WTC11 (cell line): Measurements from ENCODE around the gene SORCS2. TPM values are rescaled to one million over a fixed set of nuclear protein-coding genes. Genes with fewer than 3 reads are reported as not detected.

ENCODE experiments used
- ATAC-seq: fragments of 200-7000 bp; cut with Tn5 transposase; 2 replicates; pipeline ENCODE4 v1.10.0; 2021; ENCODE audit warnings: mild to moderate bottlenecking, moderate library complexity
- CTCF ChIA-PET: fragments of 300-600 bp; sonication (Branson Sonifier 250); formaldehyde crosslinking; loops from one replicate; lab custom pipeline; 2021; ENCODE audit warnings: antibody characterized with exemption; lab: Charles Lee
- POLR2A ChIA-PET: fragments of 350-600 bp; sonication (Branson Sonifier 250); formaldehyde crosslinking; loops from one replicate; lab custom pipeline; 2021; ENCODE audit warnings: antibody characterized with exemption; lab: Charles Lee
- DNase-seq: peaks from one replicate; pipeline ENCODE4 v3.0.0; 2021; ENCODE audit warnings: low spot score
- H3K27ac Mint-ChIP-seq: 2 replicates; pipeline ENCODE4 v1.8.0; 2021; ENCODE audit warnings: mixed read lengths
- H3K27me3 Mint-ChIP-seq: 2 replicates; pipeline ENCODE4 v1.8.0; 2021; ENCODE audit warnings: low read depth, mild to moderate bottlenecking, moderate library complexity, mixed read lengths
- H3K36me3 Mint-ChIP-seq: 2 replicates; pipeline ENCODE4 v1.8.0; 2021; ENCODE audit warnings: mixed read lengths
- H3K4me1 Mint-ChIP-seq: 2 replicates; pipeline ENCODE4 v1.8.0; 2022; ENCODE audit warnings: mixed read lengths
- H3K4me3 Mint-ChIP-seq: 2 replicates; pipeline ENCODE4 v1.8.0; 2021; ENCODE audit warnings: mild to moderate bottlenecking, moderate library complexity, mixed read lengths
- H3K9me3 Mint-ChIP-seq: 2 replicates; pipeline ENCODE4 v1.8.0; 2021; ENCODE audit warnings: mixed read lengths
- SOX15 ChIP-seq: fragments of 250-450 bp; sonication (Bioruptor Pico); IDR thresholded peaks from 2 replicates; pipeline ENCODE4 v1.9.0; 2021; ENCODE audit warnings: mild to moderate bottlenecking
- ZNF121 ChIP-seq: sonication (generic); formaldehyde crosslinking; IDR thresholded peaks from 2 replicates; pipeline ENCODE4 v1.8.0; 2023; ENCODE audit warnings: missing genetic modification reagents
- ZNF671 ChIP-seq: fragments of 250-450 bp; sonication (Bioruptor Pico); IDR thresholded peaks from 2 replicates; pipeline ENCODE4 v1.8.0; 2021; ENCODE audit warnings: mild to moderate bottlenecking
- total RNA-seq: library from RNA; stranded (reverse); gene quantifications from 3 replicates; pipeline ENCODE4 v1.2.3, GENCODE V29; 2021
- TF ChIP-seq, protein P1 (sequence below): sonication (generic); formaldehyde crosslinking; IDR thresholded peaks from 2 replicates; pipeline ENCODE4 v1.8.0; 2022; ENCODE audit warnings: missing genetic modification reagents
- TF ChIP-seq, protein P2 (sequence below): fragments of 250-450 bp; sonication (Bioruptor Pico); IDR thresholded peaks from 2 replicates; pipeline ENCODE4 v1.9.0; 2021; ENCODE audit warnings: mild to moderate bottlenecking
- TF ChIP-seq, protein P3 (sequence below): sonication (generic); formaldehyde crosslinking; IDR thresholded peaks from 2 replicates; pipeline ENCODE4 v1.8.1; 2023; ENCODE audit warnings: mild to moderate bottlenecking, missing genetic modification reagents
- TF ChIP-seq, protein P4 (sequence below): fragments of 250-450 bp; sonication (Bioruptor Pico); IDR thresholded peaks from 2 replicates; pipeline ENCODE4 v1.9.0; 2021; ENCODE audit warnings: mild to moderate bottlenecking
- TF ChIP-seq, protein P5 (sequence below): fragments of 250-450 bp; sonication (Bioruptor Pico); IDR thresholded peaks from 2 replicates; pipeline ENCODE4 v2.1.2; 2022; ENCODE audit warnings: mild to moderate bottlenecking, moderate library complexity

SORCS2 gene
- total RNA-seq, 1 experiment from 2014 or later: 6.6 TPM

DNA sequence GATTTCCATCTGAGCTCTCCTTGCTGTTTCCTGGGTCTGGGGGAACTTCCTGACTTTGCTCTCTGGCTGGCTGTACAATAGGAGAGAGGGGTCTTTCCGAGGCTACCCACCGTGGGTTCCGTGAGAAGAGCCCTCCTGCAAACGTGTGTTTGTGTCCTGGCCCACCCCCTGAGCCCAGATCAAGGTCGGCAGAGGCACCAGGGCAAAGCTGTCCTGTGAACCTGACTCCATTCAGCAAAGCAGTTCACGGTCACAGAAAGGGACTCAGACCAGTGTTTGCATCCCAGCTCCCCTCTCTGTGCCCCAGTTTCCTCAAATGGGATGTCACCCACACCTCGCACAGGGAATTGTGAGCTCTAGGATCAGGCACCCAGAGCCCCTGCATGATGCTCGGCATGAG lies 339.7 kb downstream of the SORCS2 start:
- Mint-ChIP-seq H3K9me3 (peaks cover 8% of the 10 kb centered on the region; the same call in 1 of the 2 replicates), H3K27me3 (no peaks in the 10 kb centered on the region; the same call in 1 of the 2 replicates), H3K4me1 (peaks cover 49% of the 10 kb centered on the region), H3K27ac (no peak overlapping the region), H3K4me3 (no peak overlapping the region), H3K36me3 (peaks cover 3% of the 10 kb centered on the region; the same call in 1 of the 2 replicates)
- ATAC-seq (no peak), DNase-seq (no peak)
- POLR2A ChIA-PET: interaction anchor here (1.4 kb wide), 1 partner anchor 14 kb away, joined by 4 read pairs; no protein-coding TSS in a partner anchor
- CTCF ChIA-PET: interaction anchor here (1.1 to 1.8 kb wide), 3 partner anchors 119 to 340 kb away, joined by 3 to 13 read pairs (median 5); partner anchors contain the start of gene SORCS2
- TF ChIP-seq ZNF671 (CRISPR knock-in tag) (no peak), SOX15 (no peak)

DNA sequence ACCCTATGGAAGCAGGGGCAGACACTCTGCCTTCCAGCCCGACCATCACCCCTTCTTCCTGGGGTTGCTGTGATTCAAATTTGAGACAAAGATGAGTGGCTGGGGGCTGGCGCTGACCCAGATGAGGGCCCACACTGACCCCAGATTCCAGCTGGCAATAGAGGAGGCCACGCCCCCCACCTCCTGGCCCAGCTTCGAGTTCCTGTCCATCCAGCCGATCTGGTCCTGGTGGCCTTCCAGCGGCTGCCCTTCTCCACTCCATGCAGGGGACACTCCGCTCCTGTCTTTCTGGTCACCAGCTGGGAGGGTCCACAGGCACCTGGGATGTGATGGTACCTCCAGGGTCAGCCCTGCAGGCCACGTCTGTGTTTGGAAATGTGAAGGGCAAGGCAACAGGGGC lies 340.9 kb downstream of the SORCS2 start:
- ATAC-seq (no peak), DNase-seq (no peak)
- ChIA-PET CTCF (interaction anchor here (1.8 kb wide), 1 partner anchor 121 kb away, joined by 5 read pairs; no protein-coding TSS in a partner anchor), POLR2A (no interaction called here)
- Mint-ChIP-seq H3K27ac (no peak overlapping the region), H3K4me3 (no peak overlapping the region), H3K36me3 (peaks cover 3% of the 10 kb centered on the region; the same call in 1 of the 2 replicates), H3K27me3 (no peaks in the 10 kb centered on the region; the same call in 1 of the 2 replicates), H3K4me1 (peaks cover 39% of the 10 kb centered on the region), H3K9me3 (peaks cover 8% of the 10 kb centered on the region; the same call in 1 of the 2 replicates)
- TF ChIP-seq, protein P1, sequence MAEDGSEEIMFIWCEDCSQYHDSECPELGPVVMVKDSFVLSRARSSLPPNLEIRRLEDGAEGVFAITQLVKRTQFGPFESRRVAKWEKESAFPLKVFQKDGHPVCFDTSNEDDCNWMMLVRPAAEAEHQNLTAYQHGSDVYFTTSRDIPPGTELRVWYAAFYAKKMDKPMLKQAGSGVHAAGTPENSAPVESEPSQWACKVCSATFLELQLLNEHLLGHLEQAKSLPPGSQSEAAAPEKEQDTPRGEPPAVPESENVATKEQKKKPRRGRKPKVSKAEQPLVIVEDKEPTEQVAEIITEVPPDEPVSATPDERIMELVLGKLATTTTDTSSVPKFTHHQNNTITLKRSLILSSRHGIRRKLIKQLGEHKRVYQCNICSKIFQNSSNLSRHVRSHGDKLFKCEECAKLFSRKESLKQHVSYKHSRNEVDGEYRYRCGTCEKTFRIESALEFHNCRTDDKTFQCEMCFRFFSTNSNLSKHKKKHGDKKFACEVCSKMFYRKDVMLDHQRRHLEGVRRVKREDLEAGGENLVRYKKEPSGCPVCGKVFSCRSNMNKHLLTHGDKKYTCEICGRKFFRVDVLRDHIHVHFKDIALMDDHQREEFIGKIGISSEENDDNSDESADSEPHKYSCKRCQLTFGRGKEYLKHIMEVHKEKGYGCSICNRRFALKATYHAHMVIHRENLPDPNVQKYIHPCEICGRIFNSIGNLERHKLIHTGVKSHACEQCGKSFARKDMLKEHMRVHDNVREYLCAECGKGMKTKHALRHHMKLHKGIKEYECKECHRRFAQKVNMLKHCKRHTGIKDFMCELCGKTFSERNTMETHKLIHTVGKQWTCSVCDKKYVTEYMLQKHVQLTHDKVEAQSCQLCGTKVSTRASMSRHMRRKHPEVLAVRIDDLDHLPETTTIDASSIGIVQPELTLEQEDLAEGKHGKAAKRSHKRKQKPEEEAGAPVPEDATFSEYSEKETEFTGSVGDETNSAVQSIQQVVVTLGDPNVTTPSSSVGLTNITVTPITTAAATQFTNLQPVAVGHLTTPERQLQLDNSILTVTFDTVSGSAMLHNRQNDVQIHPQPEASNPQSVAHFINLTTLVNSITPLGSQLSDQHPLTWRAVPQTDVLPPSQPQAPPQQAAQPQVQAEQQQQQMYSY (CRISPR knock-in tag): 0 out of 2 replicates have a peak, but pooled peaks have one; percentile 22
- TF ChIP-seq, protein P2, sequence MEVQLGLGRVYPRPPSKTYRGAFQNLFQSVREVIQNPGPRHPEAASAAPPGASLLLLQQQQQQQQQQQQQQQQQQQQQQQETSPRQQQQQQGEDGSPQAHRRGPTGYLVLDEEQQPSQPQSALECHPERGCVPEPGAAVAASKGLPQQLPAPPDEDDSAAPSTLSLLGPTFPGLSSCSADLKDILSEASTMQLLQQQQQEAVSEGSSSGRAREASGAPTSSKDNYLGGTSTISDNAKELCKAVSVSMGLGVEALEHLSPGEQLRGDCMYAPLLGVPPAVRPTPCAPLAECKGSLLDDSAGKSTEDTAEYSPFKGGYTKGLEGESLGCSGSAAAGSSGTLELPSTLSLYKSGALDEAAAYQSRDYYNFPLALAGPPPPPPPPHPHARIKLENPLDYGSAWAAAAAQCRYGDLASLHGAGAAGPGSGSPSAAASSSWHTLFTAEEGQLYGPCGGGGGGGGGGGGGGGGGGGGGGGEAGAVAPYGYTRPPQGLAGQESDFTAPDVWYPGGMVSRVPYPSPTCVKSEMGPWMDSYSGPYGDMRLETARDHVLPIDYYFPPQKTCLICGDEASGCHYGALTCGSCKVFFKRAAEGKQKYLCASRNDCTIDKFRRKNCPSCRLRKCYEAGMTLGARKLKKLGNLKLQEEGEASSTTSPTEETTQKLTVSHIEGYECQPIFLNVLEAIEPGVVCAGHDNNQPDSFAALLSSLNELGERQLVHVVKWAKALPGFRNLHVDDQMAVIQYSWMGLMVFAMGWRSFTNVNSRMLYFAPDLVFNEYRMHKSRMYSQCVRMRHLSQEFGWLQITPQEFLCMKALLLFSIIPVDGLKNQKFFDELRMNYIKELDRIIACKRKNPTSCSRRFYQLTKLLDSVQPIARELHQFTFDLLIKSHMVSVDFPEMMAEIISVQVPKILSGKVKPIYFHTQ (CRISPR knock-in tag): no peak

DNA sequence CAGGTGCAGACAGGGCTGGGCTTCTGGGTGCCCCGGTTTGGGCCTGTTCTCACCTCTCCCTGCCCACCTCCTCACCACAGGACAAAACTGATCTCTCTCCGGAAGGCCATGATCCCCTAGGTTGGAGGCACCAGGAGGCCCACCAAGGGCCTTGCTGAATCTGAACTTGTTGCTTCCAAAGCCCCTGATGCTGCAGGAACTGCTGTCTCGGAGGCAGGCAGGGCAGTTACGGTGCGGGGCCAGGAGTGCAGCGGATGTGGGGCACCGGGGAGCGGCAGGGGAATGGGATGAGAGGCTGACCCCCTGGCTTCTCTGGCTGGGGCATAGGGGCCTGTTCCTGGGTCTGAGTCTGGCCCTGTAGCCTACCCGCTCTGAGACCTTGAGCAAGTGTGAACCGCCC lies 342.8 kb downstream of the SORCS2 start:
- POLR2A ChIA-PET: no interaction called here
- no peaks in the 10 kb centered on the region for H3K27me3 Mint-ChIP-seq
- TF ChIP-seq, protein P3, sequence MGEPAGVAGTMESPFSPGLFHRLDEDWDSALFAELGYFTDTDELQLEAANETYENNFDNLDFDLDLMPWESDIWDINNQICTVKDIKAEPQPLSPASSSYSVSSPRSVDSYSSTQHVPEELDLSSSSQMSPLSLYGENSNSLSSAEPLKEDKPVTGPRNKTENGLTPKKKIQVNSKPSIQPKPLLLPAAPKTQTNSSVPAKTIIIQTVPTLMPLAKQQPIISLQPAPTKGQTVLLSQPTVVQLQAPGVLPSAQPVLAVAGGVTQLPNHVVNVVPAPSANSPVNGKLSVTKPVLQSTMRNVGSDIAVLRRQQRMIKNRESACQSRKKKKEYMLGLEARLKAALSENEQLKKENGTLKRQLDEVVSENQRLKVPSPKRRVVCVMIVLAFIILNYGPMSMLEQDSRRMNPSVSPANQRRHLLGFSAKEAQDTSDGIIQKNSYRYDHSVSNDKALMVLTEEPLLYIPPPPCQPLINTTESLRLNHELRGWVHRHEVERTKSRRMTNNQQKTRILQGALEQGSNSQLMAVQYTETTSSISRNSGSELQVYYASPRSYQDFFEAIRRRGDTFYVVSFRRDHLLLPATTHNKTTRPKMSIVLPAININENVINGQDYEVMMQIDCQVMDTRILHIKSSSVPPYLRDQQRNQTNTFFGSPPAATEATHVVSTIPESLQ (CRISPR knock-in tag): no peak
- TF ChIP-seq, protein P4, sequence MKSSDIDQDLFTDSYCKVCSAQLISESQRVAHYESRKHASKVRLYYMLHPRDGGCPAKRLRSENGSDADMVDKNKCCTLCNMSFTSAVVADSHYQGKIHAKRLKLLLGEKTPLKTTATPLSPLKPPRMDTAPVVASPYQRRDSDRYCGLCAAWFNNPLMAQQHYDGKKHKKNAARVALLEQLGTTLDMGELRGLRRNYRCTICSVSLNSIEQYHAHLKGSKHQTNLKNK (CRISPR knock-in tag): no peak
- no peak for TF ChIP-seq ZNF121
- TF ChIP-seq, protein P5, sequence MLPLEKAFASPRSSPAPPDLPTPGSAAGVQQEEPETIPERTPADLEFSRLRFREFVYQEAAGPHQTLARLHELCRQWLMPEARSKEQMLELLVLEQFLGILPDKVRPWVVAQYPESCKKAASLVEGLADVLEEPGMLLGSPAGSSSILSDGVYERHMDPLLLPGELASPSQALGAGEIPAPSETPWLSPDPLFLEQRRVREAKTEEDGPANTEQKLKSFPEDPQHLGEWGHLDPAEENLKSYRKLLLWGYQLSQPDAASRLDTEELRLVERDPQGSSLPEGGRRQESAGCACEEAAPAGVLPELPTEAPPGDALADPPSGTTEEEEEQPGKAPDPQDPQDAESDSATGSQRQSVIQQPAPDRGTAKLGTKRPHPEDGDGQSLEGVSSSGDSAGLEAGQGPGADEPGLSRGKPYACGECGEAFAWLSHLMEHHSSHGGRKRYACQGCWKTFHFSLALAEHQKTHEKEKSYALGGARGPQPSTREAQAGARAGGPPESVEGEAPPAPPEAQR (CRISPR knock-in tag): no peak
- no peak overlapping the region for H3K4me3 Mint-ChIP-seq
- peaks cover 8% of the 10 kb centered on the region; the same call in 1 of the 2 replicates for H3K9me3 Mint-ChIP-seq
- peaks cover 3% of the 10 kb centered on the region; the same call in 1 of the 2 replicates for H3K36me3 Mint-ChIP-seq
- peaks cover 24% of the 10 kb centered on the region for H3K4me1 Mint-ChIP-seq
- DNase-seq (no peak), ATAC-seq (no peak)
- CTCF ChIA-PET: no interaction called here
- H3K27ac Mint-ChIP-seq: no peak overlapping the region
